GM12878 (cell line): ENCODE measurements around the gene OVCA2. TPM values are rescaled to one million over a fixed set of nuclear protein-coding genes. Genes with fewer than 3 reads are reported as not detected.

ENCODE experiments used
- BMI1 ChIP-seq: fragments of 450-650 bp; IDR thresholded peaks from 2 replicates; pipeline ENCODE4 v1.6.1; 2016; ENCODE audit warnings: mild to moderate bottlenecking, moderate library complexity, borderline replicate concordance
- CREB1 ChIP-seq: IDR thresholded peaks from 2 replicates; pipeline ENCODE4 v1.6.1; 2012; ENCODE audit warnings: low read depth, mild to moderate bottlenecking, inconsistent platforms
- DPF2 ChIP-seq: fragments of 450-650 bp; IDR thresholded peaks from 2 replicates; pipeline ENCODE4 v1.6.1; 2017; ENCODE audit warnings: mild to moderate bottlenecking
- GABPA ChIP-seq: IDR thresholded peaks from 2 replicates; pipeline ENCODE4 v1.6.1; 2014; ENCODE audit warnings: antibody characterized with exemption, low read depth, mild to moderate bottlenecking, inconsistent platforms
- LARP7 ChIP-seq: fragments of 450-650 bp; IDR thresholded peaks from 2 replicates; pipeline ENCODE4 v1.6.1; 2017; ENCODE audit warnings: mild to moderate bottlenecking
- MTA2 ChIP-seq: fragments of 450-650 bp; IDR thresholded peaks from 2 replicates; pipeline ENCODE4 v1.6.1; 2016; ENCODE audit warnings: low read depth, mild to moderate bottlenecking, moderate library complexity
- PAX5 ChIP-seq: IDR thresholded peaks from 2 replicates; pipeline ENCODE4 v1.6.1; 2011; ENCODE audit warnings: low read depth, low read length, borderline replicate concordance
- POLR2AphosphoS5 ChIP-seq: IDR thresholded peaks from 2 replicates; pipeline ENCODE4 v1.6.1; 2011; ENCODE audit warnings: mild to moderate bottlenecking, low read length, inconsistent platforms
- SMC3 ChIP-seq: IDR thresholded peaks from 2 replicates; pipeline ENCODE4 v1.6.1; 2011; ENCODE audit warnings: low read length, improper control_type of control experiment, borderline replicate concordance
- SP1 ChIP-seq: IDR thresholded peaks from one replicate; pipeline ENCODE4 v1.6.1; 2011; ENCODE audit warnings: low read depth, low read length
- TCF12 ChIP-seq: IDR thresholded peaks from 2 replicates; pipeline ENCODE4 v1.6.1; 2011; ENCODE audit warnings: low read depth, mild to moderate bottlenecking, low read length
- ZNF217 ChIP-seq: fragments of 450-650 bp; IDR thresholded peaks from 2 replicates; pipeline ENCODE4 v1.6.1; 2017; ENCODE audit warnings: antibody characterized with exemption, mild to moderate bottlenecking
- polyA plus RNA-seq, 11 experiments: library from polyadenylated mRNA; depleted of rRNA in 4 of 11; unstranded in 6 of 11; stranded (reverse) in 5 of 11; fragments of >200 nt; fragmentation: Nextera tagmentation in 4 of 11; fragmentation: Illumina TruSeq in 1 of 11; extraction: Ambion mirVana in 4 of 11; extraction: Trizol in 1 of 11; gene quantifications; 1 replicate in 1 of 11; 2 replicates in 10 of 11; pipeline versions ENCODE4 v1.2.1 to v1.2.3, GENCODE V29; 2011 to 2016; ENCODE audit warnings: inconsistent platforms in 2 of 11, missing spikeins in 2 of 11, low read depth in 1 of 11
- total RNA-seq, 4 experiments: library from RNA; depleted of rRNA in 3 of 4; stranded (reverse); fragments of >200 nt in 3 of 4; fragmentation: Illumina TruSeq in 1 of 4; extraction: Trizol in 1 of 4; gene quantifications; 2 replicates each; pipeline versions ENCODE4 v1.2.1 to v1.2.3, GENCODE V29; 2013 to 2021
- TF ChIP-seq, protein P1 (sequence below): IDR thresholded peaks from 2 replicates; pipeline ENCODE4 v1.6.1; 2012; ENCODE audit warnings: low read length, inconsistent platforms
- TF ChIP-seq, protein P2 (sequence below): IDR thresholded peaks from 2 replicates; pipeline ENCODE4 v1.6.1; 2012; ENCODE audit warnings: low read depth, low read length, improper control_type of control experiment
- TF ChIP-seq, protein P3 (sequence below): fragments of 450-650 bp; IDR thresholded peaks from 2 replicates; pipeline ENCODE4 v1.6.1; 2017; ENCODE audit warnings: mild to moderate bottlenecking, low read depth, inconsistent platforms; ENCODE audit not compliant: poor library complexity, severe bottlenecking
- TF ChIP-seq, protein P4 (sequence below): fragments of 450-650 bp; IDR thresholded peaks from 2 replicates; pipeline ENCODE4 v1.6.1; 2018; ENCODE audit warnings: mild to moderate bottlenecking, low read depth, moderate library complexity; ENCODE audit not compliant: partially characterized antibody
- TF ChIP-seq, protein P5 (sequence below): IDR thresholded peaks from 2 replicates; pipeline ENCODE4 v1.6.1; 2012; ENCODE audit warnings: low read depth, low read length, improper control_type of control experiment
- TF ChIP-seq, protein P6 (sequence below): fragments of 450-650 bp; IDR thresholded peaks from 2 replicates; pipeline ENCODE4 v1.6.1; 2016; ENCODE audit warnings: mild to moderate bottlenecking
- TF ChIP-seq, protein P7 (sequence below): fragments of 150-350 bp; IDR thresholded peaks from 2 replicates; pipeline ENCODE4 v1.6.1; 2014; ENCODE audit warnings: mild to moderate bottlenecking, low read depth, low read length

The OVCA2 gene
- total and polyA plus RNA-seq, 10 of the 15 experiments (the other 5 are each of a cell fraction or from before 2014, with no cell fraction given): 6.1 to 75.3 (median 40.7) TPM

DNA sequence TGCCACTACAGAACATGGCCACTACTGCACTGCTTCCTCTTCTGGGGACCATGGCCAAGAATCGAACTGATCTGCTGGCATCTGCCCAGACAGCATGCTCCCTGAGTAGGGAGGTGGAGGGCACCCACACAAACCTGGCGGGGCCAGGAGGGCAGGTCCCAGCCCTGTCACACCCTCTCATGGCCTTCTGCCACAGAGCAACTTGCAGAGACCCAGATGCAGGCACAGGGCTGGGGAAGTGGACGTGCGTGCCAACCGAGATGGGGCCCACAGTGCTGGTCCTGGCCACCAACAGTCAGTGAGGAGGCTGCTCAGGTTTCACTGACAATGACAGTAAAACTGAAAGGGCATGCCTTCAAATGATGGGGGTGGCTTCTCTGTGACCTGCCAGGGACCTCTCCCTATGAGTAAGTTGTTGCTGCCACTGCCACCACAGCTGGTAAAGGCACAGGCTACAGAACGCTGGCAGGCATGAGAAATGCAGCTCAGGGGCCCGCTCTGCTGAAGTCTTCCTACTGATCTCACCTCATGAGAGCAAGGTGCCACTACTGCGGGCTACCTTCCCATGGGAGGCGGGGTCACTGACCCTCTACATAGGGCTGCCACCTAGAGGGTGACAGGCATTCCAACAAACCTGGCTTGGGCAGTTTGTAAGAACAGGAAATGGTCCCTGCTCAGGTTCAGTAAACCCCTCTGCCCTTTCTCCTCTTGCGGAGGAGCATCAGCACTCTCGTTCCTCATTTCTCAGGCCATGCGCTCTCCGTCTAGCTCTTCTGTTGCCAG, 28.6 kb downstream of the OVCA2 start (continued):
- TF ChIP-seq, protein P1, sequence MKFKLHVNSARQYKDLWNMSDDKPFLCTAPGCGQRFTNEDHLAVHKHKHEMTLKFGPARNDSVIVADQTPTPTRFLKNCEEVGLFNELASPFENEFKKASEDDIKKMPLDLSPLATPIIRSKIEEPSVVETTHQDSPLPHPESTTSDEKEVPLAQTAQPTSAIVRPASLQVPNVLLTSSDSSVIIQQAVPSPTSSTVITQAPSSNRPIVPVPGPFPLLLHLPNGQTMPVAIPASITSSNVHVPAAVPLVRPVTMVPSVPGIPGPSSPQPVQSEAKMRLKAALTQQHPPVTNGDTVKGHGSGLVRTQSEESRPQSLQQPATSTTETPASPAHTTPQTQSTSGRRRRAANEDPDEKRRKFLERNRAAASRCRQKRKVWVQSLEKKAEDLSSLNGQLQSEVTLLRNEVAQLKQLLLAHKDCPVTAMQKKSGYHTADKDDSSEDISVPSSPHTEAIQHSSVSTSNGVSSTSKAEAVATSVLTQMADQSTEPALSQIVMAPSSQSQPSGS: peak; percentile 97
- no peak; the same call in none of the 2 replicates for TF ChIP-seq LARP7
- TF ChIP-seq, protein P2, sequence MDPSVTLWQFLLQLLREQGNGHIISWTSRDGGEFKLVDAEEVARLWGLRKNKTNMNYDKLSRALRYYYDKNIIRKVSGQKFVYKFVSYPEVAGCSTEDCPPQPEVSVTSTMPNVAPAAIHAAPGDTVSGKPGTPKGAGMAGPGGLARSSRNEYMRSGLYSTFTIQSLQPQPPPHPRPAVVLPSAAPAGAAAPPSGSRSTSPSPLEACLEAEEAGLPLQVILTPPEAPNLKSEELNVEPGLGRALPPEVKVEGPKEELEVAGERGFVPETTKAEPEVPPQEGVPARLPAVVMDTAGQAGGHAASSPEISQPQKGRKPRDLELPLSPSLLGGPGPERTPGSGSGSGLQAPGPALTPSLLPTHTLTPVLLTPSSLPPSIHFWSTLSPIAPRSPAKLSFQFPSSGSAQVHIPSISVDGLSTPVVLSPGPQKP: no peak
- peak; percentile 72 for TF ChIP-seq CREB1
- peak; percentile 96 for TF ChIP-seq SP1
- TF ChIP-seq, protein P3, sequence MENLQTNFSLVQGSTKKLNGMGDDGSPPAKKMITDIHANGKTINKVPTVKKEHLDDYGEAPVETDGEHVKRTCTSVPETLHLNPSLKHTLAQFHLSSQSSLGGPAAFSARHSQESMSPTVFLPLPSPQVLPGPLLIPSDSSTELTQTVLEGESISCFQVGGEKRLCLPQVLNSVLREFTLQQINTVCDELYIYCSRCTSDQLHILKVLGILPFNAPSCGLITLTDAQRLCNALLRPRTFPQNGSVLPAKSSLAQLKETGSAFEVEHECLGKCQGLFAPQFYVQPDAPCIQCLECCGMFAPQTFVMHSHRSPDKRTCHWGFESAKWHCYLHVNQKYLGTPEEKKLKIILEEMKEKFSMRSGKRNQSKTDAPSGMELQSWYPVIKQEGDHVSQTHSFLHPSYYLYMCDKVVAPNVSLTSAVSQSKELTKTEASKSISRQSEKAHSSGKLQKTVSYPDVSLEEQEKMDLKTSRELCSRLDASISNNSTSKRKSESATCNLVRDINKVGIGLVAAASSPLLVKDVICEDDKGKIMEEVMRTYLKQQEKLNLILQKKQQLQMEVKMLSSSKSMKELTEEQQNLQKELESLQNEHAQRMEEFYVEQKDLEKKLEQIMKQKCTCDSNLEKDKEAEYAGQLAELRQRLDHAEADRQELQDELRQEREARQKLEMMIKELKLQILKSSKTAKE: peak; percentile 99
- TF ChIP-seq, protein P4, sequence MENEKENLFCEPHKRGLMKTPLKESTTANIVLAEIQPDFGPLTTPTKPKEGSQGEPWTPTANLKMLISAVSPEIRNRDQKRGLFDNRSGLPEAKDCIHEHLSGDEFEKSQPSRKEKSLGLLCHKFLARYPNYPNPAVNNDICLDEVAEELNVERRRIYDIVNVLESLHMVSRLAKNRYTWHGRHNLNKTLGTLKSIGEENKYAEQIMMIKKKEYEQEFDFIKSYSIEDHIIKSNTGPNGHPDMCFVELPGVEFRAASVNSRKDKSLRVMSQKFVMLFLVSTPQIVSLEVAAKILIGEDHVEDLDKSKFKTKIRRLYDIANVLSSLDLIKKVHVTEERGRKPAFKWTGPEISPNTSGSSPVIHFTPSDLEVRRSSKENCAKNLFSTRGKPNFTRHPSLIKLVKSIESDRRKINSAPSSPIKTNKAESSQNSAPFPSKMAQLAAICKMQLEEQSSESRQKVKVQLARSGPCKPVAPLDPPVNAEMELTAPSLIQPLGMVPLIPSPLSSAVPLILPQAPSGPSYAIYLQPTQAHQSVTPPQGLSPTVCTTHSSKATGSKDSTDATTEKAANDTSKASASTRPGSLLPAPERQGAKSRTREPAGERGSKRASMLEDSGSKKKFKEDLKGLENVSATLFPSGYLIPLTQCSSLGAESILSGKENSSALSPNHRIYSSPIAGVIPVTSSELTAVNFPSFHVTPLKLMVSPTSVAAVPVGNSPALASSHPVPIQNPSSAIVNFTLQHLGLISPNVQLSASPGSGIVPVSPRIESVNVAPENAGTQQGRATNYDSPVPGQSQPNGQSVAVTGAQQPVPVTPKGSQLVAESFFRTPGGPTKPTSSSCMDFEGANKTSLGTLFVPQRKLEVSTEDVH: no peak
- TF ChIP-seq POLR2AphosphoS5: peak; percentile 52; the same call in 1 of the 2 replicates
- peak; percentile 99 for TF ChIP-seq DPF2
- TF ChIP-seq, protein P5, sequence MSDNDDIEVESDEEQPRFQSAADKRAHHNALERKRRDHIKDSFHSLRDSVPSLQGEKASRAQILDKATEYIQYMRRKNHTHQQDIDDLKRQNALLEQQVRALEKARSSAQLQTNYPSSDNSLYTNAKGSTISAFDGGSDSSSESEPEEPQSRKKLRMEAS: peak; percentile 12; the same call in 1 of the 2 replicates
- peak; percentile 27 for TF ChIP-seq SMC3
- TF ChIP-seq, protein P6, sequence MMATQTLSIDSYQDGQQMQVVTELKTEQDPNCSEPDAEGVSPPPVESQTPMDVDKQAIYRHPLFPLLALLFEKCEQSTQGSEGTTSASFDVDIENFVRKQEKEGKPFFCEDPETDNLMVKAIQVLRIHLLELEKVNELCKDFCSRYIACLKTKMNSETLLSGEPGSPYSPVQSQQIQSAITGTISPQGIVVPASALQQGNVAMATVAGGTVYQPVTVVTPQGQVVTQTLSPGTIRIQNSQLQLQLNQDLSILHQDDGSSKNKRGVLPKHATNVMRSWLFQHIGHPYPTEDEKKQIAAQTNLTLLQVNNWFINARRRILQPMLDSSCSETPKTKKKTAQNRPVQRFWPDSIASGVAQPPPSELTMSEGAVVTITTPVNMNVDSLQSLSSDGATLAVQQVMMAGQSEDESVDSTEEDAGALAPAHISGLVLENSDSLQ: peak; percentile 63
- peak; percentile 95 for TF ChIP-seq MTA2
- TF ChIP-seq TCF12: peak; percentile 95
- TF ChIP-seq PAX5: peak; percentile 99
- TF ChIP-seq ZNF217: 0 out of 2 replicates have a peak, but pooled peaks have one; percentile 86
- TF ChIP-seq GABPA: 0 out of 2 replicates have a peak, but pooled peaks have one; percentile 32
- TF ChIP-seq BMI1: peak; percentile 83
- TF ChIP-seq, protein P7, sequence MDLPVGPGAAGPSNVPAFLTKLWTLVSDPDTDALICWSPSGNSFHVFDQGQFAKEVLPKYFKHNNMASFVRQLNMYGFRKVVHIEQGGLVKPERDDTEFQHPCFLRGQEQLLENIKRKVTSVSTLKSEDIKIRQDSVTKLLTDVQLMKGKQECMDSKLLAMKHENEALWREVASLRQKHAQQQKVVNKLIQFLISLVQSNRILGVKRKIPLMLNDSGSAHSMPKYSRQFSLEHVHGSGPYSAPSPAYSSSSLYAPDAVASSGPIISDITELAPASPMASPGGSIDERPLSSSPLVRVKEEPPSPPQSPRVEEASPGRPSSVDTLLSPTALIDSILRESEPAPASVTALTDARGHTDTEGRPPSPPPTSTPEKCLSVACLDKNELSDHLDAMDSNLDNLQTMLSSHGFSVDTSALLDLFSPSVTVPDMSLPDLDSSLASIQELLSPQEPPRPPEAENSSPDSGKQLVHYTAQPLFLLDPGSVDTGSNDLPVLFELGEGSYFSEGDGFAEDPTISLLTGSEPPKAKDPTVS: no peak
